ENCODE results near the gene SMAD7.

Gene SMAD7

DNA sequence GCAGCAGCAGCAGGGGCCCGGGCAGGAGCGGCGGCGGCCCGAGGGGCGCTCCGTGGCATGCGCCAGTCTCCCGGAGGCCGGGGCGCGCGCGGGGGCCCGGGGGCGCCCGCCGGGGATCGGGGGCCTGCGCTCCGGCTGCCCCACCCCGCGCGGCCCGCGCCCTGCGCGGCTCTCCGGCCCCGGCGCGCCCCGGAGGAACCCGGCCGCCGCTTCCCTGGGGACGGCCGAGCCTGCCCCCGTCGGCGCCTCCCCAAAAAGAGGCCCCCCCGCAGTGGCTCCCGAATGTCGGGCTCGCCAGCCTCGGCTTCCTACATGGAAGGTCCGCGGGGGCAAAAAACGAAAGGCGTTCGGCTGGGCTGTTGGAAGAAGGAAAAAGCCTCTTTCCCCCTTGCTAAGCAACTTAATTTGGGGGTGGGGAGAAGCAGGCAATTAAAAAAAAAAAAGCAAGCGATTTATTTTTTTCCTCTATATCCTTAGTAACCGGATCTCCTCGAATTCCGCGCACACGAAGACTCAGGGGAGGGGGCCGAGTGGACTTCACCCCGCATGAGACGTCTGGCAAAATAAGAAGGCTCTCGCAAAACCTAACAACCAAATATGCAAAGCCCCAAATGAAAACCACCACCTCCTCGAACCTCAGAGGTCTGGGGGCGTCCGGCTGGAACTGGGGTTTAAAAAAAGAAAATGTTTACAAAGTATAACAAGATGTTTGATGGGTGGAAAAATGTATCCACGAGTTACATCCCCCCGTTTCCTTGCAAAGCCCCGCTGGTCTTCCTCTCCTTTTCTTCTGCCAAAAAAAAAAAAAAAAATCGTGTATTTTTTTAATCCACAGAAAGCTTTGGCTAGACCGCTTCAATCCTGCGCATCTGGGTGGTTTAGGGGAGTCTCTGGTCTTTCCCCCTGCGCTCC is at the start of gene SMAD7:
SMAD7 (minus strand) TSS at position 430 of the 912 bp plus-strand sequence. CDS start 541 bp downstream, outside the sequence.
- no peak for DNase-seq

GRCh38 chr18:48999569-48999968 is 48.8 kb upstream of the SMAD7 start:
- DNase-seq: no peak

- DNase-seq: peak; percentile 38
Measured at GRCh38 chr18:48997985-48998831, 47.4 kb upstream of the SMAD7 start.

DNA sequence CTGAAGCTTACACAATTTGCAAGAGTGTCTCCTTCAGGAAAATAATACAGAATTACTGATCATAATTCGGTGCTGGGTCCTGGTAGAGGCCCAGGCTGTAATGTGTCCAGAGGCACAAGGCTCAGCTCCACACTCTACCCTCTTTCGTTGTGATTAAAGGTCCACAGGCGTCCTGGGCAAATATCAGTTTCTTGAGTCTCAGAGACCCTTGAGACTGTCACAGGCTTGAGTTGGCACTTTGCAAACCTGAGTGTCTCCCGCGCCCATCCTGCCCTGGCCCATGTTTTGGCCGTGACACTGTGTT is 46.9 kb upstream of the SMAD7 start:
- DNase-seq: no peak

DNA sequence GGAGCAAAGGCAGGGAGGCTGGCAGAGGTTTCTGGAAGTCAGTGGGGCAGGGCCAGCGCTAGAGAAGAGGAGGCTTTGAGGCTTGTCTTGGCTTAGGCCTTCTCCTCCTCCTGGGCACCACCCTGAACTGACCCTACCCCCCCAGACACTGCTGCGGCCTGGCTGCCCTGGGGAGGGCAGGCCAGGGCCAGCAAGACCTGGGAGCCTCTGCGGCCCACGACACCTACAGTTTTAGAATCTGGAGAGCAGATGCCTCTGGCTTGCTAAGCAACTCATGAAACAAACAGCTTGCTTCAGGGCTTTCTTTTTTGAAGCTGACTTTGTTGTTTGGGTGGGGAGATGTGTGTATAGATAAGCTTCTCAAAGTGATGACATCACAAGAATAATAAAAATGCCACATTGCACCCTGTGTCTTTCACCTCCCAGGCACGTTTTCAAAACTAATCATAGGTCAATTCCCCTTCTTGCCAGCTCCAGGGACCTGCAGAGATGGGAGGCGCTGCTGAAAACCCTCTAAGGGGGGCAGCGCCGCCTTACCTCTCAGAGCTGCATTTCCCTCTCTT is 46.2 kb upstream of the SMAD7 start:
- no peak for DNase-seq

DNA sequence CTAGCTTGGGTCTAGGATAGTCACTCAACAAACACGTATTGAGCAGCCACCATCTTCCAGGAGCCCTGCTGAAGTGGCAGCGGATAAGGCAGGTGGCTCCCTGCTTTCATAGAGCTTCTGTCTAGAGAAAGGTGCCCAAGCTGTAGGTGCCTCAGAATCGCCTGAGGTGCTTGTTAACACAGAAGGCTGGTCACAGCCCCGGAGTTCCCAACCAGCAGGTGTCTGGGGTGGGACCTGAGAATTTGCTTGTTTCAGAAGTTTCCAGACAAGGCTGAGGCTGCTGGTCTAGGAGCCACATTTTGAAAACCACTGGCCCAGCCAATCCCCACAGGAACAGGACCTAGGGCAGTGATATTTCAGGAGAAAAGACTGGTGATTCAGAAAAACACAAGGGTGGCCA is 45.3 kb upstream of the SMAD7 start:
- no peak for DNase-seq

DNA sequence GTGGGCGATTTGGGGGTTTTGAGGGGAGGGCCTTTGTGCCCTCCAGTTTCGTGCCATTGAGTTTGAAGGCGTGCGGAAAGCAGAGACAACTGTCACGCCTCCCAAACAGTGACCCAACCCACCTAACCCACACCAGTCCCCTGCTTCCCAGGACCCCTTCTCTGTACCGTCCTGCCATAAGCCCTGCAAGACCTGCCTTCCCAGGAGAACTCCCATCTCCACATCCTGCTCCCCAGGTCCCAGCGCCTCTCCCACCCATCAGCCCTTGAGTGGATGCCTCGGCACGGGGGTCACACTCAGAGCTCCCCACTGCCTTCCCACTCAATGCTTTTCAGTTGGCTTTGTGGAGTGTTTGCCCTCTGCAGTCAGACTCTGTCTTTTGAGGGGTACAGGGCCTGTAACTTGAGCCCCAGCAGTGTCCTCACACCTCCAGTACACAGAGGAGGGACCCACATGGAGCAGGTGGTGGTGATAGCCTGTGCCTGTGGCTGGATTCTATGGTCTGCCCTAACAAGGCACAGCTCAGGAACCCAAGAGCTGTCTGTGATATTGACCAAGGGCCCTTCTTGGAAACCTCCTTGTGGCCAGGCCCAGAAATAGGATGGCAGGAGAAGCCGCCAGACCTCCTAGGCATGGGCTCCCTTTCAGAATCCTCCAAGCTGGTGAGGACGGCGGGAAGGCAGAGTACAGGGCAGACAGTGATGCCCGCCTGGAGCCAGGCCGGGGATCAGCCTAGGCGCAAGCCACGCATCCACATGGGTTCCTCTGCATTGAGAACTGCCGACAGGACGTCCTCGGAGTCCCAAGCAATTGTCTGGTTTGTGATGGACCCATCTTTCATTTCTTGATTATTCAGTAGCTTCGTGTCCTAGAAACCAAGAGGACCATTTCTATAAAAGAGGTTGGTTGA is 44.4 kb upstream of the SMAD7 start:
- DNase-seq: no peak

GRCh38 chr18:48994044-48994651 is 43.4 kb upstream of the SMAD7 start:
- peak; percentile 17 for DNase-seq

DNA sequence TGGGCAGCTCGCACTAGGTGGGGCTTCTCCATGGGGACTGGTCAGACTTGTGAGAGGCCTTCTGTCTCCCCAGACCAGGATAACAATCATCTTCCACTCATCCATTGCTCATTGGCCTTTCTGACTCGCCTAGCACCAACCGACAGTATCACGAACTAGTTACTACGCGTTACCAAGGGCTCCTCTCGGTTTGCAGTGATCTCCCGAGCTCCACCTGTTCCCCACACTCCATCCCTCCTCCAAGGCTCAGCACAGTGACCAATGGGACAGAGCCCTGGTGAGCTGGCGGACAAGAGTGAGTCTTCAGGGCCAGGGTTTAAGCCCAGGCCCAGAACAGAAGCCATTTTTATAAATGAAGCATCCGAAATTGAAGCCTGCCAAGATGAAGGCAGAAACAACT is 42.8 kb upstream of the SMAD7 start:
- DNase-seq: no peak

DNA sequence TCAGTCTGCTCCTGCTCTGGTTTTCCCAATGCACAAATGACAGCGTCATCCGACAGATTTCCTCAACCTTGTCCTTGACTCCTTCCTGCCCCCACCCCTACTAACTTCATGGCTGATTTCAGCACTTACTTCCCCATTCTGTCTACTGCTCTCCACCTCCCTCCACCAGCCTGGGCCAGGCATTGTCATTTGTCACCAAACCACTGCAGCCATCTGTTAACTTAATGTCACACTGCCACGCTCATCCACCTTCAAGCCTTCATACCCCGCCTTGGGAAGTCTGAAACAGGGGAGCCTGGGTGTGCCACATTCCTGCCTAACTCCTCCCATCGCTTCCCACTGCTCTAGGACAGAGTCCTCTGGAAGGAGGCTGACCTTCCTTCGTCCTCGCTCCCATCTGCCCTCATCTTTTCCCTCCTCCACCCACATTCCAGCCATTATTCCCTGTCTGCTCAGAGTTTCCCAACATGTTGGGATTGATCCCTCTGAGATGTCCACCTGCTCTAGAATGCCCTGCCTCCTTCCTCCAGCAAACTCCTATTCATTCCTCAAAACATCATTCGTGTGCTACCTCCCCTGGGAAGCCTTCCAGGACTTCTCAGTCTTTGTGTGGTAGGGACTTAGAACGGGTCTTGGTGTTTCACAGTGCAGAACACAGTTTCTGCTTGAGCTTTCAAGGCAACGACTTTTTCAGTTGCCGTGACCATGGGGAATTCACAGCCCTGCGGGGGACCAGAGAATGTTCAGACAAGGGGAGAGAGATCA is 42.2 kb upstream of the SMAD7 start:
- no peak for DNase-seq

DNA sequence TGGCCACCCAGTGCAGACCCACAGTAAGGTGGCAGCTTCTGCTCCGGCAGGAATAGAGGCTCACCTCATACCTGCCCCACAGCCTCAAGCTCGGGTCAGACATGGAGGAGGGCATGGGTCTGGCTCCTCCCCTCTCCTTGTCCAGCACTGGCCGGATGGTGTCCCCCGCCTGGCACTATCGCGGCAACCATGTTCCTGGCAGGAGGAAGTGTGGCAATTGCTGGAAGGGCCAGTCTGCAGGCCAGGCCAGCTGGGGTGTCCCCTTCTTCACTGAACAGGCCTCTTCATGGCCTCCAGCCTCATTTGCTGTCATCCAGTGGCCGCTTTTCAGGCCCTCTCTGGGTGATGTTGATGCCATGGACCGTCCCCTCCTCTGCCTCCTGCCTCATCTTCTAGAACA is 41.4 kb upstream of the SMAD7 start:
- no peak for DNase-seq

DNA sequence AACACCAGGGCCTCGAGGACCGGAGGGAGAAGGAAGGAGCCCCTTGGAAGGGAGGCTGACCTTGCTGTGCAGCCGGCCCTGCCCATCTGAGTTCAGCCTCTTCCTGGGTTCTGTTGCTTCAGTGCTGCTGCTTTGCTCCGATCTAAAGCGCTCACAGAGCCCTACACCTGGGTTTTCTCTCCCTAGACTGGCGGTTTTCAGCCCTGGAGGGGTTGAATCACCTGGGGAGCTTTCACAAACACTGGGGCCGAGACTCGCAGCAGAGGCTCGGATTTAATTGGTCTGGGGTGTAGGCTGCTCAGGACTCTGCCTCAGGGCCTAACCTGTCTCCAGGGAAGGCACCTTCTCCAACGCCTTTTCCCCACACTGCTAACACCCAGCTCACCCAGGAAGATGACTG is 40.9 kb upstream of the SMAD7 start:
- no peak for DNase-seq

- DNase-seq: no peak
Measured at GRCh38 chr18:48991319-48991660, 40.5 kb upstream of the SMAD7 start.

DNA sequence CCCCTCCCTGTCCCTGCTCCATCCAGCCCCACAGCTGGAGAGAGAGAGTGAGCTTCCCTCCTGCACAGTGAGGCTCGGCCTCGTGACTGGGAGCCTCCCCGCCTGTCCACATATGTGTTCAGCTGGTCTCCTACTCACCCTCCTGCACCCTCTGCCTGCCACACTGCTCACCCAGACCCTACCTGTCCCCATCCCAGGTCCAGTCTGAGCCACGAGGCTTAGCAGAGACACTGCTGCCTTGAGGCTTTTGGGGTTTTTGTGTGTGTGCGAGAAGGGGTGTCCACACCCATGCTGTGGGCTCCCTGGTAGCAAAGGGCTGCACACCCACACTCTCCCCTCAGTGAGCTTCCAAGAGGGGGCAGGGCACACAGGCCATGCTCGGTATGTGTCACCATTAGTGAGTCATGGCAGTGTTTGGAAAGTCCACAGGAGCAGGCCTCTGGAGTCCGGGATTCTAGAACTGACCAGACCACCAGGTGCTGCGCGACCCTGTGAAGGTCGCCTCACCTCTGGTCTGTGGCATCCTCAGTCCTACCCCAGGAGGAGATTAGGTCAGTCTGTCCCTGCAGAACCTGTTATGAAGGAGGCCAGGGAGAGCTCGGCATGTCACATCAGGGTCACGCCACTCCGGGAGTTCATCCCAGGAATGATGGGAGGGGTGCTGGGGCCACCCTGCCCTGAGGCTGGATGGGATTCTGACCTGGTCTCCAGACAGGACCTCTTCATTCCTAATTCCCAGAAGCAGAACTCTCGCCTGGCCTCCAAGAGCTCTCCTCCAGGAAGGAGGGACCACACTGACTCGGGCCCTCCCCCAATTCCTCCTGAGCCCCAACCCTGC is 39.9 kb upstream of the SMAD7 start:
- no peak for DNase-seq

- no peak for DNase-seq
Measured at GRCh38 chr18:48989304-48990303, 38.8 kb upstream of the SMAD7 start.

DNA sequence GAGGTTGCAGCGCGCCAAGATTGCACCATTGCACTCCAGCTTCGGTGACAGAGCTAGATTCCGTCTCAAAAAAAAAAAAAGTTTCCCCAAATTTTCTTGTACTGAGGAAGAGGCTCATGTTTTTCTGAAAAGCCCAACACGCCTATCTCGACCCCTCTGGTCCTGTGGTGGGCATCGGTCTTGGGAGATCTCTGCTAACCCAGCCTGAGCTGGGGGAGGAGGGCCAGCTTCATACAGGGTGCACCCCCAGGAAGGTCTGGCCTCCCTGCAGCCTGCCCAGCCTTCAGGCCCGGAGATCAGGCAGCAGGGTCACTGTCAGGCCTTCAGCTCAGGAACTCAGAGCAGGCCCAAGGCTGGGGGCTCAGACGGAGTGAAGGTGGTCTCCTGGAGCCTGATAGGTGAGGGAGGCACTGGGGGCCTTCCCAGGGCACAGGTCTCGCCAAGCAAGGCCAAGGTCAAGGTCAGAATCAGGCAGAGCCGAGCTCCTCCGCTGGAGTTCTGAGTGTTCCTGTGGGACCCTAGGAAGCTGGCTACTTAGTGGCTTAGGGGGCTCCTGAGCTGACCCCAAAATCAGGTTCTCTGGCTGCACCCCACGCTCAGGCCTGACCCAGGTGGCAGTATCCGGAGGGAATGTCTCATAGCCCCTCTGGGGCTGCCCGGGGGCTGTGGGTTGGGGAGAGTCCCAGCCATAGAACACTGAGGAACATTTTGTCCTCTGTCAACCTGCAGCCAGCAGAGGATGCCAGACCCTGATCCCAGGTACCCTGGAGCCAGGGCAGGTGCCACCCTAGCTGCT is 37.9 kb upstream of the SMAD7 start:
- no peak for DNase-seq

- no peak for DNase-seq
Measured at GRCh38 chr18:48987821-48988220, 37.1 kb upstream of the SMAD7 start.

Data from GOT3 (cell line).